HepG2 (cell line): Measurements from ENCODE around the gene ZNF223.

ENCODE experiments used
- CTCF ChIP-seq: sonication (generic); formaldehyde crosslinking; IDR thresholded peaks from 2 replicates; pipeline ENCODE4 v1.5.0; 2020; ENCODE audit warnings: mild to moderate bottlenecking, missing genetic modification reagents, moderate library complexity
- MZF1 ChIP-seq: sonication (generic); formaldehyde crosslinking; IDR thresholded peaks from 2 replicates; pipeline ENCODE4 v1.8.1; 2023; ENCODE audit warnings: mild to moderate bottlenecking, missing genetic modification reagents, borderline replicate concordance
- NFYB ChIP-seq: sonication (generic); formaldehyde crosslinking; IDR thresholded peaks from 2 replicates; pipeline ENCODE4 v1.4.0; 2020; ENCODE audit warnings: missing genetic modification reagents
- ZSCAN12 ChIP-seq: sonication (generic); formaldehyde crosslinking; IDR thresholded peaks from 2 replicates; pipeline ENCODE4 v1.9.0; 2021; ENCODE audit warnings: mild to moderate bottlenecking, missing genetic modification reagents

GRCh38 chr19:44113138-44113783 is 61.4 kb downstream of the ZNF223 start, which contains the start of gene ZNF225:
- TF ChIP-seq ZSCAN12 (CRISPR knock-in tag) (no peak), MZF1 (CRISPR knock-in tag) (no peak), NFYB (CRISPR knock-in tag) (peak; percentile 70), CTCF (CRISPR knock-in tag) (no peak)
